Vagina (tissue), 2 donors: ENCODE measurements around the gene SLC25A44.

Source experiments
- POLR2A ChIP-seq, 2 donors: fragments of 450-650 bp; IDR thresholded peaks; one replicate each; pipeline ENCODE4 v1.6.1; 2017; ENCODE audit warnings: antibody characterized with exemption in 2 of 2, mild to moderate bottlenecking in 2 of 2, moderate library complexity in 2 of 2
- POLR2AphosphoS5 ChIP-seq, 2 donors: sonication (generic); formaldehyde crosslinking; IDR thresholded peaks; one replicate each; pipeline ENCODE4 v1.9.0; 2017; ENCODE audit warnings: antibody characterized with exemption in 2 of 2, mild to moderate bottlenecking in 2 of 2, low read depth in 1 of 2; ENCODE audit not compliant: insufficient read depth in 1 of 2
- TF ChIP-seq, protein P1 (sequence below), 3 experiments: fragments of 450-650 bp in 2 of 3; fragments of 200-600 bp in 1 of 3; sonication (generic) in 1 of 3; IDR thresholded peaks; one replicate each; pipeline ENCODE4 v1.5.1; 2017 to 2019; ENCODE audit warnings: antibody characterized with exemption in 3 of 3, mild to moderate bottlenecking in 2 of 3, moderate library complexity in 2 of 3

- TF ChIP-seq, protein P1, sequence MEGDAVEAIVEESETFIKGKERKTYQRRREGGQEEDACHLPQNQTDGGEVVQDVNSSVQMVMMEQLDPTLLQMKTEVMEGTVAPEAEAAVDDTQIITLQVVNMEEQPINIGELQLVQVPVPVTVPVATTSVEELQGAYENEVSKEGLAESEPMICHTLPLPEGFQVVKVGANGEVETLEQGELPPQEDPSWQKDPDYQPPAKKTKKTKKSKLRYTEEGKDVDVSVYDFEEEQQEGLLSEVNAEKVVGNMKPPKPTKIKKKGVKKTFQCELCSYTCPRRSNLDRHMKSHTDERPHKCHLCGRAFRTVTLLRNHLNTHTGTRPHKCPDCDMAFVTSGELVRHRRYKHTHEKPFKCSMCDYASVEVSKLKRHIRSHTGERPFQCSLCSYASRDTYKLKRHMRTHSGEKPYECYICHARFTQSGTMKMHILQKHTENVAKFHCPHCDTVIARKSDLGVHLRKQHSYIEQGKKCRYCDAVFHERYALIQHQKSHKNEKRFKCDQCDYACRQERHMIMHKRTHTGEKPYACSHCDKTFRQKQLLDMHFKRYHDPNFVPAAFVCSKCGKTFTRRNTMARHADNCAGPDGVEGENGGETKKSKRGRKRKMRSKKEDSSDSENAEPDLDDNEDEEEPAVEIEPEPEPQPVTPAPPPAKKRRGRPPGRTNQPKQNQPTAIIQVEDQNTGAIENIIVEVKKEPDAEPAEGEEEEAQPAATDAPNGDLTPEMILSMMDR (IDR thresholded peaks at IDR 0.05): no peak
- TF ChIP-seq POLR2AphosphoS5 (IDR thresholded peaks at IDR 0.05; ENCODE audit: insufficient read depth in 1 of 2, low read depth in 1 of 2): no peak
- no peak for TF ChIP-seq POLR2A (IDR thresholded peaks at IDR 0.05)
Observed at GRCh38 chr1:156191292-156191964, 2.5 kb upstream of the SLC25A44 start.
